HEK293T (cell line): Measurements from ENCODE around the gene TLE7.

Experiments
- ARNT ChIP-seq: fragments of 450-650 bp; IDR thresholded peaks from 2 replicates; pipeline ENCODE4 v1.6.1; 2017; ENCODE audit warnings: mild to moderate bottlenecking
- BHLHE40 ChIP-seq: fragments of 450-650 bp; IDR thresholded peaks from 2 replicates; pipeline ENCODE4 v1.6.1; 2016; ENCODE audit warnings: mild to moderate bottlenecking, moderate library complexity, borderline replicate concordance
- CTBP1 ChIP-seq: fragments of 450-650 bp; IDR thresholded peaks from 2 replicates; pipeline ENCODE4 v1.6.1; 2016; ENCODE audit warnings: borderline replicate concordance
- ELF4 ChIP-seq: fragments of 450-650 bp; IDR thresholded peaks from 2 replicates; pipeline ENCODE4 v1.6.1; 2017; ENCODE audit warnings: antibody characterized with exemption
- FOXM1 ChIP-seq: fragments of 450-650 bp; IDR thresholded peaks from 2 replicates; pipeline ENCODE4 v1.6.1; 2017; ENCODE audit warnings: mild to moderate bottlenecking, borderline replicate concordance
- LEF1 ChIP-seq: fragments of 450-650 bp; IDR thresholded peaks from 2 replicates; pipeline ENCODE4 v1.6.1; 2017; ENCODE audit warnings: mild to moderate bottlenecking, borderline replicate concordance
- NFRKB ChIP-seq: fragments of 450-650 bp; IDR thresholded peaks from 2 replicates; pipeline ENCODE4 v1.6.1; 2016; ENCODE audit warnings: mild to moderate bottlenecking, moderate library complexity
- PKNOX1 ChIP-seq: fragments of 450-650 bp; IDR thresholded peaks from 2 replicates; pipeline ENCODE4 v1.6.1; 2016
- SP1 ChIP-seq: fragments of 450-650 bp; IDR thresholded peaks from 2 replicates; pipeline ENCODE4 v1.6.1; 2017
- SUZ12 ChIP-seq: fragments of 450-650 bp; IDR thresholded peaks from 2 replicates; pipeline ENCODE4 v1.6.1; 2016; ENCODE audit warnings: mild to moderate bottlenecking
- ZNF384 ChIP-seq: fragments of 450-650 bp; IDR thresholded peaks from 2 replicates; pipeline ENCODE4 v1.6.1; 2016

GRCh38 chr16:71380831-71381230 lies 61.0 kb downstream of the TLE7 start:
- TF ChIP-seq SUZ12 (no peak), FOXM1 (no peak), BHLHE40 (no peak), SP1 (no peak), ARNT (no peak), ZNF384 (no peak), NFRKB (no peak), LEF1 (no peak), ELF4 (no peak), PKNOX1 (no peak), CTBP1 (no peak)
